ENCODE data around the gene SMG9.
"Not testable (repeated sequence)": the region's sequence is repeated elsewhere in the genome, so short reads cannot be mapped to it uniquely, and the experiment has no call there.

Gene SMG9

DNA sequence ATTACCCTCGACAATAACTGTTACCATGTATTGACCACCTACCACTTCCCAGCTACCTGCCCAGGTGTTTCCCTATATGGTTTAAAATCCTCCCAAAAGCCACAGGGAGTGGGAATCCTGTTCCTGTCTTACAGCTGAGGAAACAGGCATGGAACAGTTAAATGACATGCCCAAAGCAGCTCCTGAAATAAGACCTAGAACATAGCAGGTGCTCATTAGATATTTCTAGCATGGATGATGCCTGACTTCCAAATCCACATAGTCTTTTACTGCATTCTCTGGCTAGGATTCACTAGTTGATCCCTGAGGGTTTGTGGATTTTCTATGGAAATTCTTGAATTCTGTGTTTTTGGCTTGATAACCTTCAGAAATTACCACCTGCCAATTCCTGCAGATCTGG, 13.1 kb upstream of the SMG9 start:
- ChIA-PET CTCF (interaction anchor here (1.5 to 20.8 kb wide), 9 partner anchors 10 to 31 kb away, joined by 4 to 234 read pairs (median 14); partner anchors contain the start of genes KCNN4 and SMG9), POLR2A (interaction anchor here (1.6 to 5.1 kb wide), 3 partner anchors 9 to 14 kb away, joined by 3 to 38 read pairs (median 6); partner anchors contain the start of gene SMG9)
- TF ChIP-seq, protein P1, sequence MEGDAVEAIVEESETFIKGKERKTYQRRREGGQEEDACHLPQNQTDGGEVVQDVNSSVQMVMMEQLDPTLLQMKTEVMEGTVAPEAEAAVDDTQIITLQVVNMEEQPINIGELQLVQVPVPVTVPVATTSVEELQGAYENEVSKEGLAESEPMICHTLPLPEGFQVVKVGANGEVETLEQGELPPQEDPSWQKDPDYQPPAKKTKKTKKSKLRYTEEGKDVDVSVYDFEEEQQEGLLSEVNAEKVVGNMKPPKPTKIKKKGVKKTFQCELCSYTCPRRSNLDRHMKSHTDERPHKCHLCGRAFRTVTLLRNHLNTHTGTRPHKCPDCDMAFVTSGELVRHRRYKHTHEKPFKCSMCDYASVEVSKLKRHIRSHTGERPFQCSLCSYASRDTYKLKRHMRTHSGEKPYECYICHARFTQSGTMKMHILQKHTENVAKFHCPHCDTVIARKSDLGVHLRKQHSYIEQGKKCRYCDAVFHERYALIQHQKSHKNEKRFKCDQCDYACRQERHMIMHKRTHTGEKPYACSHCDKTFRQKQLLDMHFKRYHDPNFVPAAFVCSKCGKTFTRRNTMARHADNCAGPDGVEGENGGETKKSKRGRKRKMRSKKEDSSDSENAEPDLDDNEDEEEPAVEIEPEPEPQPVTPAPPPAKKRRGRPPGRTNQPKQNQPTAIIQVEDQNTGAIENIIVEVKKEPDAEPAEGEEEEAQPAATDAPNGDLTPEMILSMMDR (IDR thresholded peaks at IDR 0.05; ENCODE audit: control extremely low read depth, extremely low read depth, low read depth, missing control alignments), result no peak
- DNase-seq (ENCODE audit: extremely low spot score), result no peak

DNA sequence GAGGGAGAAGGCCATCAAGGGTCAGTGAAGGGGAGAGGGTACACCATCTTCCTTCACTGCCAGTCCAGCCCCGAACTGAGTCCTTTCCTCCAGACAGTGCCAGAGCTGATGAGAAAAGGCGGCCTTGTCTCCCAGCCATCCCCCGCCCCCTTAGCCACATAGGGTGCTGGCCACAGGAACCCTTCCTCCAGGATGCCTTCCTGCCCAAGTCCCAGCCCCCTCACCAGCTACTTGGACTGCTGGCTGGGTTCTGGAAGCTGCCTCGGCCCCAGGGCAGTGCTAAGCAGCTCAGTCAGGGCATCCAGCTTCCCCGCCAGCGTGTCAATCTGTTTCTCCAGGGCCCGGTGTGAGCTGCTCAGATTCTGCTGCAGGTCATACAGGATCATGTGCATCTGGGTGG, 12.6 kb upstream of the SMG9 start:
- ChIA-PET POLR2A (interaction anchor here (1.6 to 5.1 kb wide), 3 partner anchors 9 to 14 kb away, joined by 3 to 38 read pairs (median 6); partner anchors contain the start of gene SMG9), CTCF (interaction anchor here (1.2 to 20.8 kb wide), 11 partner anchors 10 to 42 kb away, joined by 3 to 234 read pairs (median 5); partner anchors contain the start of genes KCNN4 and SMG9)
- TF ChIP-seq, protein P1 (IDR thresholded peaks at IDR 0.05; ENCODE audit: control extremely low read depth, extremely low read depth, low read depth, missing control alignments), result no peak
- DNase-seq (ENCODE audit: extremely low spot score), result no peak

DNA sequence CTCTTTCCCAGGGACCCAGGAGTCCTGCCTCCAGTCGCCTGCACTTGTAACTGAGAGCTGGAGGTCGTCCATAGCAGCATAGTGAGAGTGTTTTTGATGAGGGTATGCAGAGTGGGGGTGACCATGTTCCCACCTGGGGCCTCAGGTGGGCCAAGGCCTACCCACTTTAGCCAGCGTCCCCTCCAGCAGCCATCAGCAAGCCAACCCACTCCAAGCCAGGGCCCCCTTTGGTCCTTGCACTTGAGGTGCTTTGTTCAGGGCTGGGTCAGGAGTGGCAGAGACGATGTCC, 11.9 kb upstream of the SMG9 start:
- ChIA-PET POLR2A (interaction anchor here (1.6 to 5.1 kb wide), 3 partner anchors 8 to 13 kb away, joined by 3 to 38 read pairs (median 6); partner anchors contain the start of gene SMG9), CTCF (interaction anchor here (1.1 to 20.8 kb wide), 14 partner anchors 11 to 73 kb away, joined by 3 to 234 read pairs (median 4); partner anchors contain the start of genes KCNN4 and SMG9)
- TF ChIP-seq, protein P1 (IDR thresholded peaks at IDR 0.05; ENCODE audit: control extremely low read depth, extremely low read depth, low read depth, missing control alignments), result no peak
- DNase-seq (ENCODE audit: extremely low spot score), result no peak

DNA sequence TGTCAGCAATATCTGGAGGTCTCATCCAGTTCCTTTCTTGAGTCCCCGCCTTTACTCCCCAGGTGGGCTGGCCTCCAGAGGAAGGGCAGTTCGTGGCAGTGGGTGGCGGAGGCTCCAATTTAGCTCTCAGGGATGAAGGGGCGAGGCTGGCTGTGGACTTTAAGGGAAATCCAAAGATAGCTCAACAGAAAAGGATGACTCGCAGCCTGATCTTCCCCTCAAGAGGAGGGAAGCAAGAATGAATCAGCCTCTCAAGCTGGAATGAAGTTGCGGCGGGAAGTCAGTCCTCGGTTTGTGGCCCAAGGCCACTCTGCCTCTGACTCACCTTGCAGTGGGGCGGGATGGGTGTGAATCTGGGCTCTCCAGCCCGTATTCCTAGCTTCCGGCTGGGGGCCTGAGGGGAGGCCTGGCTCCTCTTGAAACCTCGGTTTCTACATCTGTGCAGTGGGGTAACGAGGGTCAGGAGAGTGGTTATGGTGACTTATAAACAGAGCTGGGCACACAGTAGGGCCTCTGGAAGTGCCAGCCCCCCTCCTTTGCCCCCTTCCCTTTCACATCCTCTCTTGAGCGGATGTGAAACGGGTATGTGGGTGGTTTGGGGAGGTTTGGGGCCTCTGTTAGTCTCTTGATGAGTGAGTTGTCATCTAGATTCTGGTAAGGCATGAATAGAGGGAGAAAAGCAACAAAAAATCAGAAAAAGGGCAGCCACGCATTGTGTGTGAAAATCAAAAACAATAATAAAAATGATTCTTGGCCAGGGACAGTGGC, 10.5 kb upstream of the SMG9 start:
- TF ChIP-seq, protein P1 (IDR thresholded peaks at IDR 0.05; ENCODE audit: control extremely low read depth, extremely low read depth, low read depth, missing control alignments), result no peak
- CTCF ChIA-PET, result interaction anchor here (0.8 to 20.8 kb wide), 10 partner anchors 10 to 230 kb away, joined by 3 to 234 read pairs (median 6); partner anchors contain the start of genes KCNN4, PLAUR and SMG9

DNA sequence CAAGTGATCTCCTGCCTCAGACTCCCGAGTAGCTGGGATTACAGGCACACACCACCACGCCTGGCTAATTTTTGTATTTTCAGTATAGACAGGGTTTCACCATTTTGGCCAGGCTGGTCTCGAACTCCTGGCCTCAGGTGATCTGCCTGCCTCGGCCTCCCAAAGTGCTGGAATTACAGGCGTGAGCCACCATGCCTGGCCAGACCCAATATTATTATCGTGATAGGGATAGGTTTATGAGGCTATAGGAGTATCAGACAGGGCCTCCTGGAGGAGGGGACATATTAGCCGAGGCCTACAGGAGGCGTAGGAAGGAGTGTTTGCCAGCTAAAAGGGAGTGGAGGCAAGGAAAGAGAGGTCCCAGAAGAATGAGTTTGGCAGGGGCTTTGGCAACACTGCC, 9.9 kb upstream of the SMG9 start:
- not testable (repeated sequence) for DNase-seq (ENCODE audit: extremely low spot score)
- CTCF ChIA-PET, result interaction anchor here (0.8 to 20.8 kb wide), 8 partner anchors 9 to 96 kb away, joined by 3 to 234 read pairs (median 24); partner anchors contain the start of genes KCNN4, PLAUR and SMG9
- POLR2A ChIA-PET, result interaction anchor here (1.1 to 5.1 kb wide), 2 partner anchors 11 to 15 kb away, joined by 3 to 38 read pairs; partner anchors contain the start of gene SMG9

More for the DNA sequence above, 10.5 kb upstream of the SMG9 start:
- POLR2A ChIA-PET, result interaction anchor here (0.6 to 5.1 kb wide), 3 partner anchors 12 to 169 kb away, joined by 3 to 38 read pairs (median 3); partner anchors contain the start of genes IRGQ and SMG9
- DNase-seq (ENCODE audit: extremely low spot score), result peak; percentile 72

DNA sequence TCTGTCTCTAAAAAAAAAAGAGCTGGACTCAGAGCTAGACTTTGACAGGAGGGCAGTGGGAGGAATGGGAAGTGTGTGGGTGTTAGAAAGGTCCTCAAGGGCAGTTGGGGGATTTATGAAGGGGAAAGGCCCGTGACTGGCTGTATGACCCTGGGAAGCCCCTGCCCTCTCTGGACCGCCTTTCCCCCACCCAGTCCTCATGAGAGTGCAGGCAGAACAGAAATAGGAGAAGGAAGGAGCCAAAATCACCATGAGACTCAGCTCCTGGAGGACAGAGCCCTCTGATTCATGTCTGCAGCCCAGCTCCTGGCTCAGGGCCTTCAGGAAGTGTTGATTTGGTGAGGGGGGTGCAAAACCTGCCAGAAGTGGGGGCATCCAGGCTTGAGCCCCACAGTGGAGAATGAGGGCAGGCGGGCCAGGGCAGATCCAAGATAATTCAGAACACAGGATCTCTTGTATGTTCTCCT, 8.7 kb upstream of the SMG9 start:
- DNase-seq (ENCODE audit: extremely low spot score), result no peak
- TF ChIP-seq, protein P1 (IDR thresholded peaks at IDR 0.05; ENCODE audit: control extremely low read depth, extremely low read depth, low read depth, missing control alignments), result no peak
- POLR2A ChIA-PET, result interaction anchor here (0.5 to 5.1 kb wide), 2 partner anchors 10 to 89 kb away, joined by 4 to 38 read pairs; partner anchors contain the start of gene SMG9
- CTCF ChIA-PET, result interaction anchor here (1.2 to 20.8 kb wide), 8 partner anchors 9 to 208 kb away, joined by 3 to 234 read pairs (median 4); partner anchors contain the start of genes KCNN4 and SMG9
